ENCODE measurements around the gene SLC4A11.

DNA sequence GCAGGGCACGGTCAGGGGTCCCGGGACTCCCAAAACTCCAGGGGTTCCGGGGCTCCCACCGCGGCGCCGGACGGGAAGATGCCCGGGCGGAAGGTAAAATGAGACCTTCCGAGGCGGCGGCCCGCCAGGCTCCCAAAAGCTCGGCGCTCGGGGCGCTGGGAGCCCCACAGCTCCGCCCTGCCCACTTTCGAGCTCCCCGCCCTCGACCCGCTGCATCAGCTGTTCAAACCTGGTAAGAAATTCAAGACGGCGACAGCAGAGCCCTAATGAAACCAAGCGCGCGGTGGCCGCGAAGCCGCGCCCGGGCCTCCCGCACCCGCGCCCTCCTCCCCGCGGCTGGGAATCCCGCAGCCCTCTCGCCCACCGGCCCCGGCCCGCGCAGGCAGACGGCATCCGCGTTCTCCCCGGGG is 369 bp downstream of the SLC4A11 start:
- TF ChIP-seq, protein P1, sequence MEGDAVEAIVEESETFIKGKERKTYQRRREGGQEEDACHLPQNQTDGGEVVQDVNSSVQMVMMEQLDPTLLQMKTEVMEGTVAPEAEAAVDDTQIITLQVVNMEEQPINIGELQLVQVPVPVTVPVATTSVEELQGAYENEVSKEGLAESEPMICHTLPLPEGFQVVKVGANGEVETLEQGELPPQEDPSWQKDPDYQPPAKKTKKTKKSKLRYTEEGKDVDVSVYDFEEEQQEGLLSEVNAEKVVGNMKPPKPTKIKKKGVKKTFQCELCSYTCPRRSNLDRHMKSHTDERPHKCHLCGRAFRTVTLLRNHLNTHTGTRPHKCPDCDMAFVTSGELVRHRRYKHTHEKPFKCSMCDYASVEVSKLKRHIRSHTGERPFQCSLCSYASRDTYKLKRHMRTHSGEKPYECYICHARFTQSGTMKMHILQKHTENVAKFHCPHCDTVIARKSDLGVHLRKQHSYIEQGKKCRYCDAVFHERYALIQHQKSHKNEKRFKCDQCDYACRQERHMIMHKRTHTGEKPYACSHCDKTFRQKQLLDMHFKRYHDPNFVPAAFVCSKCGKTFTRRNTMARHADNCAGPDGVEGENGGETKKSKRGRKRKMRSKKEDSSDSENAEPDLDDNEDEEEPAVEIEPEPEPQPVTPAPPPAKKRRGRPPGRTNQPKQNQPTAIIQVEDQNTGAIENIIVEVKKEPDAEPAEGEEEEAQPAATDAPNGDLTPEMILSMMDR (IDR thresholded peaks at IDR 0.05): no peak
- no peak for TF ChIP-seq POLR2A (IDR thresholded peaks at IDR 0.05)

All from lower leg skin (tissue), 3 donors.